8988T (cell line): ENCODE data around the gene GPR180.

Source experiments
- DNase-seq: peaks from one replicate; pipeline ENCODE4 v3.0.0; 2011

The GPR180 gene

GRCh38 chr13:94657167-94657566 lies 55.5 kb downstream of the GPR180 start:
- DNase-seq, result no peak

- DNase-seq, result no peak
These were observed 57.4 kb downstream of the GPR180 start for GRCh38 chr13:94658926-94659597.

- no peak for DNase-seq
These were observed 57.9 kb downstream of the GPR180 start for GRCh38 chr13:94659598-94659946.

- no peak for DNase-seq
These were observed 59.2 kb downstream of the GPR180 start for GRCh38 chr13:94660695-94661326.

GRCh38 chr13:94661406-94661805 lies 59.7 kb downstream of the GPR180 start:
- no peak for DNase-seq

- no peak for DNase-seq
These were observed 60.8 kb downstream of the GPR180 start for GRCh38 chr13:94662274-94662945.

- no peak for DNase-seq
These were observed 63.2 kb downstream of the GPR180 start for GRCh38 chr13:94664889-94665288.

- DNase-seq, result no peak
These were observed 64.4 kb downstream of the GPR180 start for GRCh38 chr13:94666065-94666464.

GRCh38 chr13:94667190-94667589 lies 65.5 kb downstream of the GPR180 start:
- DNase-seq, result no peak

GRCh38 chr13:94672400-94672799 lies 70.7 kb downstream of the GPR180 start:
- no peak for DNase-seq

- DNase-seq, result no peak
These were observed 72.2 kb downstream of the GPR180 start for GRCh38 chr13:94673851-94674250.

GRCh38 chr13:94674609-94675348 lies 73.1 kb downstream of the GPR180 start:
- DNase-seq, result no peak

GRCh38 chr13:94677799-94678198 lies 76.1 kb downstream of the GPR180 start:
- no peak for DNase-seq

GRCh38 chr13:94678845-94679244 lies 77.2 kb downstream of the GPR180 start:
- no peak for DNase-seq

- DNase-seq, result no peak
These were observed 78.0 kb downstream of the GPR180 start for GRCh38 chr13:94679614-94680013.

- no peak for DNase-seq
These were observed 80.6 kb downstream of the GPR180 start for GRCh38 chr13:94682229-94682628.

- DNase-seq, result no peak
These were observed 81.8 kb downstream of the GPR180 start for GRCh38 chr13:94683409-94683808.
